ENCODE data around the gene SLC24A5. TPM values are rescaled to one million over a fixed set of nuclear protein-coding genes. Genes with fewer than 3 reads are reported as not detected.

The SLC24A5 gene
- not detected for total RNA-seq

GRCh38 chr15:48120745-48121144, at the start of gene SLC24A5:
Gene SLC24A5 (plus strand): TSS chr15:48120990. CDS start chr15:48121045, 55 bp downstream.
- Histone ChIP-seq H3K9me3 (ENCODE audit: control insufficient read depth in 3 of 3, low read length in 3 of 3) (no peaks in the 10 kb centered on the region), H3K4me3 (ENCODE audit: low read length in 3 of 3) (no peak within 1 kb of the TSS), H3K36me3 (ENCODE audit: control insufficient read depth in 3 of 3, insufficient read depth in 3 of 3, low read length in 3 of 3) (no peaks in the 10 kb centered on the region), H3K27me3 (ENCODE audit: control insufficient read depth in 3 of 3, insufficient read depth in 3 of 3, low read length in 3 of 3) (no peaks in the 10 kb centered on the region), H3K27ac (ENCODE audit: low read depth, low read length) (no peak within 1 kb of the TSS), H3K4me1 (ENCODE audit: control insufficient read depth in 3 of 3, insufficient read depth in 3 of 3, low read length in 3 of 3) (no peaks in the 10 kb centered on the region), H3K9ac (ENCODE audit: low read depth in 1 of 3, low read length in 3 of 3) (no peak within 1 kb of the TSS)

GRCh38 chr15:48072941-48073340, 47.8 kb upstream of the SLC24A5 start:
- Histone ChIP-seq H3K4me1 (ENCODE audit: control insufficient read depth in 3 of 3, insufficient read depth in 3 of 3, low read length in 3 of 3) (no peaks in the 10 kb centered on the region), H3K27ac (ENCODE audit: low read depth, low read length) (no peak overlapping the region), H3K27me3 (ENCODE audit: control insufficient read depth in 3 of 3, insufficient read depth in 3 of 3, low read length in 3 of 3) (peaks cover 0 to 3% (median 2%) of the 10 kb centered on the region in 3 donors), H3K9ac (ENCODE audit: low read depth in 1 of 3, low read length in 3 of 3) (no peak overlapping the region), H3K4me3 (ENCODE audit: low read length in 3 of 3) (no peak overlapping the region), H3K9me3 (ENCODE audit: control insufficient read depth in 3 of 3, low read length in 3 of 3) (no peaks in the 10 kb centered on the region), H3K36me3 (ENCODE audit: control insufficient read depth in 3 of 3, insufficient read depth in 3 of 3, low read length in 3 of 3) (no peaks in the 10 kb centered on the region)

- Histone ChIP-seq H3K4me3 (ENCODE audit: low read length in 3 of 3) (no peak overlapping the region), H3K9ac (ENCODE audit: low read depth in 1 of 3, low read length in 3 of 3) (no peak overlapping the region), H3K36me3 (ENCODE audit: control insufficient read depth in 3 of 3, insufficient read depth in 3 of 3, low read length in 3 of 3) (no peaks in the 10 kb centered on the region), H3K27ac (ENCODE audit: low read depth, low read length) (no peak overlapping the region), H3K4me1 (ENCODE audit: control insufficient read depth in 3 of 3, insufficient read depth in 3 of 3, low read length in 3 of 3) (no peaks in the 10 kb centered on the region), H3K9me3 (ENCODE audit: control insufficient read depth in 3 of 3, low read length in 3 of 3) (no peaks in the 10 kb centered on the region), H3K27me3 (ENCODE audit: control insufficient read depth in 3 of 3, insufficient read depth in 3 of 3, low read length in 3 of 3) (peaks cover 0 to 2% (median 2%) of the 10 kb centered on the region in 3 donors)
These were observed 46.9 kb upstream of the SLC24A5 start for GRCh38 chr15:48073881-48074280.

DNA sequence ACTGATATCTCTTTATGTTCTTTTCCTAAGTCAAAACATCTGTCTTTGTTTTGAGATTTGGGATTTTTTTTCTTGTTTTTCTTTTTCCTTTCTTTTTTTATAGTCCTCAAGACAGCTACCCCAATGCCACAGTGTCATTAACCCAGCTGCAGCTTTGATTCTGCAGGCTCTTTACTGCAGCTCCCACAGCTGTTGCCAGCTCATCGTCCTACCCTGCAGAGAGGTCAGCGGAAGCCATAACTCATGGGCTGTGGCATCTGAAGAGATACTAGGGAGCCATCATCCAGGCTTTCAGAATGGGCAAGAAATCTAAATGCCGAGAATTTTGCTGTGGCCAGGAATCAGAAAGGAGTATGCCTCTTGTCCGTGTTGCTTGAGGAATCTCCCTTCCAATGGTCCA, 44.3 kb upstream of the SLC24A5 start:
- Histone ChIP-seq H3K9me3 (ENCODE audit: control insufficient read depth in 3 of 3, low read length in 3 of 3) (no peaks in the 10 kb centered on the region), H3K4me3 (ENCODE audit: low read length in 3 of 3) (no peak overlapping the region), H3K36me3 (ENCODE audit: control insufficient read depth in 3 of 3, insufficient read depth in 3 of 3, low read length in 3 of 3) (no peaks in the 10 kb centered on the region), H3K27me3 (ENCODE audit: control insufficient read depth in 3 of 3, insufficient read depth in 3 of 3, low read length in 3 of 3) (peaks cover 0 to 2% (median 2%) of the 10 kb centered on the region in 3 donors), H3K9ac (ENCODE audit: low read depth in 1 of 3, low read length in 3 of 3) (no peak overlapping the region), H3K4me1 (ENCODE audit: control insufficient read depth in 3 of 3, insufficient read depth in 3 of 3, low read length in 3 of 3) (no peaks in the 10 kb centered on the region), H3K27ac (ENCODE audit: low read depth, low read length) (no peak overlapping the region)

GRCh38 chr15:48077616-48078184, 43.1 kb upstream of the SLC24A5 start:
- Histone ChIP-seq H3K4me3 (ENCODE audit: low read length in 3 of 3) (no peak overlapping the region), H3K4me1 (ENCODE audit: control insufficient read depth in 3 of 3, insufficient read depth in 3 of 3, low read length in 3 of 3) (no peaks in the 10 kb centered on the region), H3K9ac (ENCODE audit: low read depth in 1 of 3, low read length in 3 of 3) (no peak overlapping the region), H3K9me3 (ENCODE audit: control insufficient read depth in 3 of 3, low read length in 3 of 3) (no peaks in the 10 kb centered on the region), H3K27me3 (ENCODE audit: control insufficient read depth in 3 of 3, insufficient read depth in 3 of 3, low read length in 3 of 3) (peaks cover 0 to 2% (median 2%) of the 10 kb centered on the region in 3 donors), H3K27ac (ENCODE audit: low read depth, low read length) (no peak overlapping the region), H3K36me3 (ENCODE audit: control insufficient read depth in 3 of 3, insufficient read depth in 3 of 3, low read length in 3 of 3) (no peaks in the 10 kb centered on the region)

DNA sequence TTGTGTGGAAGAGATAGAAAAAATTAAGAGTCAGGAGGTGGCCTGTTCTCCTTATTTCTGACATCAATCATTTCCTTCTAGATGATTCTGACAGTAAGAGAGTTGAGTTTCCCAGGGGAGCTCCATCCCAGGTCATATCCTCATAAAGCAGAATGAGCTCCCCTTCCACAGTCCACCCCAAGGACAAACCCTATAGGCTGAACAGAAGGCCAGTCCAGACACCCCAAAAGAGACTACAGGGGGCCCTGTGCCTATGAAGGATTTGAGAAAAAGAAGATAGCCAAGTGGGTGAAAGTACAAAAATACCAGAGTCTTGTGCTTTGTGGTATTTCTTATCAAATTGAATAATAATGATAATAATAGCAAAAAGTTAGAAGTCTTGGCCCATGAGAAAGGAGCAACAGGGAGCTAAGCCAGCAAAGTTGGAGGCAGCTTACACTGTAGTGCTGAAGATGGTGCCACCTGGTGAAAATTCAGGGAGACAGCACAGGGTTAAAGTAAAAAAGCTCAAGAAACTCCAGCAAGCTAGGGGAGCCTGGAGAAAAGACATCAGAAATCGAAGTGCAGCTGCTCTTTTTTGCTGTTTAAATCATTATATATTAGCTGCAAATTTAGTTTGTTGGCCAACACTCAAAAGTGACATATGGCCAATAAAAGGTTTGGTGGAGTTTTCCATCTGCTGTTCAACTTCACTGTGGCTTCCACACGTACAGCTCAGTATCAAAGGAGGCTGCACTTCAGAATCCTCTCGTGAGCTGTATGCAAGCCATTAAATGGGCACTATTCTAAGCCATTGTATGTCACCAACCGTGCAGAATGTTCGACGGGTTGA, 35.8 kb upstream of the SLC24A5 start:
- Histone ChIP-seq H3K4me3 (ENCODE audit: low read length in 3 of 3) (no peak overlapping the region), H3K36me3 (ENCODE audit: control insufficient read depth in 3 of 3, insufficient read depth in 3 of 3, low read length in 3 of 3) (no peaks in the 10 kb centered on the region), H3K9me3 (ENCODE audit: control insufficient read depth in 3 of 3, low read length in 3 of 3) (no peaks in the 10 kb centered on the region), H3K4me1 (ENCODE audit: control insufficient read depth in 3 of 3, insufficient read depth in 3 of 3, low read length in 3 of 3) (peaks cover 0 to 6% (median 3%) of the 10 kb centered on the region in 3 donors), H3K27me3 (ENCODE audit: control insufficient read depth in 3 of 3, insufficient read depth in 3 of 3, low read length in 3 of 3) (peaks cover 0 to 2% (median 0%) of the 10 kb centered on the region in 3 donors), H3K27ac (ENCODE audit: low read depth, low read length) (no peak overlapping the region), H3K9ac (ENCODE audit: low read depth in 1 of 3, low read length in 3 of 3) (no peak overlapping the region)

DNA sequence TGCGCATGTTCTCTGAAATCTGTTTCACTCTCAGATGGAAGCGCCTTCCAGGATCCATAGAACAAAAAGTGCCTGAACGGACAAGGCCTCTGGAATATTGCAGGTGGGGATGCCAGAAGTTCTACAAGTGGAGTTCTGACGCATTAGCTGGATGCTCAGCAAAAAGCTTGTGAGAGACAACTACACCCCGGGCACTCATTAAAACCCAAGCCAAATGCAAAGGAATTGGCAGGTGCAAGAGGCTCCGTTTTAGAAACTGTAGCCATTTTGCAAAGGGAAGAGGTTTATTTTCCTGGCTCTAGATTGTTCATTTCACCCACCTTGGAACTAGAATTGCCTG, 35.2 kb upstream of the SLC24A5 start:
- H3K36me3 ChIP-seq (ENCODE audit: control insufficient read depth in 3 of 3, insufficient read depth in 3 of 3, low read length in 3 of 3): no peaks in the 10 kb centered on the region
- H3K27ac ChIP-seq (ENCODE audit: low read depth, low read length): no peak overlapping the region
- H3K4me3 ChIP-seq (ENCODE audit: low read length in 3 of 3): no peak overlapping the region
- H3K27me3 ChIP-seq (ENCODE audit: control insufficient read depth in 3 of 3, insufficient read depth in 3 of 3, low read length in 3 of 3): peaks cover 0 to 2% (median 0%) of the 10 kb centered on the region in 3 donors
- peaks cover 0 to 6% (median 3%) of the 10 kb centered on the region in 3 donors for H3K4me1 ChIP-seq (ENCODE audit: control insufficient read depth in 3 of 3, insufficient read depth in 3 of 3, low read length in 3 of 3)
- no peaks in the 10 kb centered on the region for H3K9me3 ChIP-seq (ENCODE audit: control insufficient read depth in 3 of 3, low read length in 3 of 3)
- H3K9ac ChIP-seq (ENCODE audit: low read depth in 1 of 3, low read length in 3 of 3): no peak overlapping the region

GRCh38 chr15:48086133-48086532, 34.7 kb upstream of the SLC24A5 start:
- no peaks in the 10 kb centered on the region for H3K9me3 ChIP-seq (ENCODE audit: control insufficient read depth in 3 of 3, low read length in 3 of 3)
- peaks cover 0 to 6% (median 3%) of the 10 kb centered on the region in 3 donors for H3K4me1 ChIP-seq (ENCODE audit: control insufficient read depth in 3 of 3, insufficient read depth in 3 of 3, low read length in 3 of 3)
- H3K27ac ChIP-seq (ENCODE audit: low read depth, low read length): no peak overlapping the region
- peaks cover 0 to 2% (median 0%) of the 10 kb centered on the region in 3 donors for H3K27me3 ChIP-seq (ENCODE audit: control insufficient read depth in 3 of 3, insufficient read depth in 3 of 3, low read length in 3 of 3)
- H3K4me3 ChIP-seq (ENCODE audit: low read length in 3 of 3): no peak overlapping the region
- no peaks in the 10 kb centered on the region for H3K36me3 ChIP-seq (ENCODE audit: control insufficient read depth in 3 of 3, insufficient read depth in 3 of 3, low read length in 3 of 3)
- no peak overlapping the region for H3K9ac ChIP-seq (ENCODE audit: low read depth in 1 of 3, low read length in 3 of 3)

GRCh38 chr15:48086576-48086975, 34.2 kb upstream of the SLC24A5 start:
- peaks cover 0 to 2% (median 0%) of the 10 kb centered on the region in 3 donors for H3K27me3 ChIP-seq (ENCODE audit: control insufficient read depth in 3 of 3, insufficient read depth in 3 of 3, low read length in 3 of 3)
- no peak overlapping the region for H3K4me3 ChIP-seq (ENCODE audit: low read length in 3 of 3)
- no peak overlapping the region for H3K9ac ChIP-seq (ENCODE audit: low read depth in 1 of 3, low read length in 3 of 3)
- H3K27ac ChIP-seq (ENCODE audit: low read depth, low read length): no peak overlapping the region
- no peaks in the 10 kb centered on the region for H3K36me3 ChIP-seq (ENCODE audit: control insufficient read depth in 3 of 3, insufficient read depth in 3 of 3, low read length in 3 of 3)
- peaks cover 0 to 6% (median 3%) of the 10 kb centered on the region in 3 donors for H3K4me1 ChIP-seq (ENCODE audit: control insufficient read depth in 3 of 3, insufficient read depth in 3 of 3, low read length in 3 of 3)
- no peaks in the 10 kb centered on the region for H3K9me3 ChIP-seq (ENCODE audit: control insufficient read depth in 3 of 3, low read length in 3 of 3)

GRCh38 chr15:48087844-48088243, 32.9 kb upstream of the SLC24A5 start:
- H3K9me3 ChIP-seq (ENCODE audit: control insufficient read depth in 3 of 3, low read length in 3 of 3): no peaks in the 10 kb centered on the region
- no peak overlapping the region for H3K4me3 ChIP-seq (ENCODE audit: low read length in 3 of 3)
- H3K4me1 ChIP-seq (ENCODE audit: control insufficient read depth in 3 of 3, insufficient read depth in 3 of 3, low read length in 3 of 3): peaks cover 0 to 6% (median 3%) of the 10 kb centered on the region in 3 donors
- peaks cover 0 to 2% (median 0%) of the 10 kb centered on the region in 3 donors for H3K27me3 ChIP-seq (ENCODE audit: control insufficient read depth in 3 of 3, insufficient read depth in 3 of 3, low read length in 3 of 3)
- no peak overlapping the region for H3K27ac ChIP-seq (ENCODE audit: low read depth, low read length)
- H3K36me3 ChIP-seq (ENCODE audit: control insufficient read depth in 3 of 3, insufficient read depth in 3 of 3, low read length in 3 of 3): no peaks in the 10 kb centered on the region
- H3K9ac ChIP-seq (ENCODE audit: low read depth in 1 of 3, low read length in 3 of 3): no peak overlapping the region

All from skeletal muscle tissue (tissue), 4 donors.